IPS-18c (cell line): ENCODE measurements around the gene RUFY3.

Source experiments
- H3K4me3 ChIP-seq: 2 replicates; pipeline ENCODE4 v1.7.0; 2013; ENCODE audit warnings: low read depth, mild to moderate bottlenecking, low read length, moderate library complexity; ENCODE audit not compliant: insufficient read depth
- H3K9me3 ChIP-seq: one replicate; pipeline ENCODE4 v1.6.1; 2013; ENCODE audit warnings: mild to moderate bottlenecking, low read length, moderate library complexity; ENCODE audit not compliant: control insufficient read depth, insufficient read depth

The RUFY3 gene

GRCh38 chr4:70841211-70841610 lies 119.4 kb downstream of the RUFY3 start:
- peaks cover 2% of the 10 kb centered on the region for H3K9me3 ChIP-seq
- no peak overlapping the region for H3K4me3 ChIP-seq

GRCh38 chr4:70841951-70842350 lies 120.2 kb downstream of the RUFY3 start:
- Histone ChIP-seq H3K4me3 (no peak overlapping the region), H3K9me3 (peaks cover 2% of the 10 kb centered on the region)

- Histone ChIP-seq H3K4me3 (no peak overlapping the region), H3K9me3 (peaks cover 2% of the 10 kb centered on the region)
Measured at GRCh38 chr4:70842761-70843435, 121.1 kb downstream of the RUFY3 start.

GRCh38 chr4:70844180-70844579 lies 122.4 kb downstream of the RUFY3 start:
- no peak overlapping the region for H3K4me3 ChIP-seq

GRCh38 chr4:70849291-70849690 lies 127.5 kb downstream of the RUFY3 start:
- Histone ChIP-seq H3K9me3 (no peaks in the 10 kb centered on the region), H3K4me3 (no peak overlapping the region)

More at GRCh38 chr4:70844180-70844579, 122.4 kb downstream of the RUFY3 start:
- H3K9me3 ChIP-seq: peaks cover 1% of the 10 kb centered on the region

- H3K4me3 ChIP-seq: no peak overlapping the region
- no peaks in the 10 kb centered on the region for H3K9me3 ChIP-seq
Measured at GRCh38 chr4:70855464-70855863, 133.7 kb downstream of the RUFY3 start.
